Bronchial epithelial cell (primary cell): Measurements from ENCODE around the gene ASXL1. TPM values are rescaled to one million over a fixed set of nuclear protein-coding genes. Genes with fewer than 3 reads are reported as not detected.
A peak's percentile ranks its signal among the peaks of the same experiment; 100 is the strongest.

ENCODE experiments used
- DNase-seq: peaks from one replicate; pipeline ENCODE4 v3.0.0-alpha.2; 2010; ENCODE audit warnings: low read depth
- FAIRE-seq: peaks from 2 replicates; lab custom pipeline; 2011; peaks lifted over from hg19 to GRCh38; lab: Jason Lieb, UNC
- H3K27me3 ChIP-seq: 2 replicates; pipeline ENCODE4 v1.5.1; 2011; ENCODE audit warnings: low read length; ENCODE audit not compliant: control insufficient read depth, insufficient read depth
- H3K36me3 ChIP-seq: 2 replicates; pipeline ENCODE4 v1.5.1; 2011; ENCODE audit warnings: low read length; ENCODE audit not compliant: control insufficient read depth, insufficient read depth
- H3K4me3 ChIP-seq: 2 replicates; pipeline ENCODE4 v1.5.1; 2011; ENCODE audit warnings: mild to moderate bottlenecking, low read depth, low read length, control low read depth
- total RNA-seq: library from RNA; depleted of rRNA; stranded (reverse); fragments of >200 nt; gene quantifications from 2 replicates; pipeline ENCODE4 v1.2.1, GENCODE V29; 2014
- TF ChIP-seq, protein P1 (sequence below): IDR thresholded peaks from 2 replicates; pipeline ENCODE4 v1.5.1; 2011; ENCODE audit warnings: mild to moderate bottlenecking, moderate library complexity, low read length, control low read depth, inconsistent platforms; ENCODE audit not compliant: insufficient read depth, severe bottlenecking

The ASXL1 gene
- total RNA-seq, 1 donor from 2014 or later, result 17.6 TPM

DNA sequence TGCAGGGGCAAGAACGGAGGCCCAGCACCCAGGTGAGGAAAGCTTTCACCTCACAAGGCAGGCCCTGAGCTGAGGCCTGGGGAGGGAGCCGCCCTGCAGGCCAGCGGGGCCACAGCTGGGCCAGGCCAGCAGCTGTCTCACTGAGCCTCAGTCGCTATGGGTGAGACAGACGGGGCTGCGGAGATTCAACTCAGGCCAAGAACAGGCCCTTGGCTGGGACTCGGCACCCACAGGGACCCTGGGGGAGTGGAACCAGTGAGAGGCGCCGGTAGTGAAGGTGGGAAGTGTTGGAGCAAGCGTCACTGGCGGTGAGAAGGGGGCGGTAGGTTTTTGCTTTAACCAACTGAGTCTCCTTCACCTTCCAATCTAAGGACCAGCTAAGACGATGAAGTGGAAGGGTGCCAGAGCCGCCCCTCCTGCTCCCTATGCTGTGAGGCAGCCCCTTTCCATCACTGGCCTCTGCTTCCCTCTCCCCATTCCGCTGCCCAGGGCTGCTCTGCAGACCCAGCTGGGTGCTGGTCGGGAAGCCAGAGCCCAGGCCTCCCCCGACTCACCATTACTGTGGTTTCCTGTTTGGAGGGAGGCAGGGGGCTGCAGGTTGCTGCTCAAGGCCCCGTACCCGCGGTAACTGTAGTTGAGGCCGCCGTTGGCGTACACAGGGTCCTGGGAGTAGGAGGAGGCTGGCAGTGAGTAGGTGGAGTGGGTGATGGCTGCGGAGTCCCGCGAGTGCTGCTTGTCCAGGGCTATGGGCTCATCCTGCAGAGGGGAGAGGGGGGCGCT lies 93.7 kb downstream of the ASXL1 start:
- DNase-seq (no peak), FAIRE-seq (no peak)

DNA sequence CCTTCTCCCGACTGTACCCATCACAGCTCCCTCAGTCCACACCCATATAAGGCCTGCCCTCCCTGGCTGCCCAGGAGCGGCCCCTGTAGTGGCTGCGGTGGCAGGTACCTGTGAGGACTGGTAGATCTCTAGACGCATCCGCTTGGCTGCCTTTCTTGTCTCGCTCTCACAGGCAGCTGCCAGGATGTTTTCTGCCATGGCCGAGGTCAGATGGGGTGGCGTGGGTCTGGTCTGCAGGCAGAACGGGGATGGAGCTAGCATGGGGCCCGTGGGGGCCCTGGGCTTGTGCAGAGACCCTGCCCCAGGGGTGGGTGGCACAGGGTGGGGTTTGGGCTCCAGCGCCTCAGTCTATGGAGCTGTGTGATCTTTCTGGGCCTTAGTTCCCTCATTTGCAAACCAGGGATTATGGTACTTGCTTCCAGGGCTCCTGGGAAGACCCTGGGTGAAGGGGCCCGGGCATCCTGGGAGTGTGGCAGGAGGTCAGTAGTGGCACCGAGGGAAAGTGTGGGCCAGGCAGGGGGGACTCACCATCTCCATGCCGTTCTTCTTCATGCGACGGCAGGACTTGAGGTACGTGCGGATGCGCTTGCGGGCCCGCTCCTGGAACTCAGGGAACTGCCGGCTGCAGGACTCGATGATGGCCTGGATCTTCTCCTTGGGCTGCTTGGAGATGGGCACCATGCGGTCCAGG lies 94.8 kb downstream of the ASXL1 start:
- FAIRE-seq, result no peak
- no peaks in the 10 kb centered on the region for H3K27me3 ChIP-seq

More for the DNA sequence above, 93.7 kb downstream of the ASXL1 start:
- H3K4me3 ChIP-seq, result no peak overlapping the region
- TF ChIP-seq, protein P1, sequence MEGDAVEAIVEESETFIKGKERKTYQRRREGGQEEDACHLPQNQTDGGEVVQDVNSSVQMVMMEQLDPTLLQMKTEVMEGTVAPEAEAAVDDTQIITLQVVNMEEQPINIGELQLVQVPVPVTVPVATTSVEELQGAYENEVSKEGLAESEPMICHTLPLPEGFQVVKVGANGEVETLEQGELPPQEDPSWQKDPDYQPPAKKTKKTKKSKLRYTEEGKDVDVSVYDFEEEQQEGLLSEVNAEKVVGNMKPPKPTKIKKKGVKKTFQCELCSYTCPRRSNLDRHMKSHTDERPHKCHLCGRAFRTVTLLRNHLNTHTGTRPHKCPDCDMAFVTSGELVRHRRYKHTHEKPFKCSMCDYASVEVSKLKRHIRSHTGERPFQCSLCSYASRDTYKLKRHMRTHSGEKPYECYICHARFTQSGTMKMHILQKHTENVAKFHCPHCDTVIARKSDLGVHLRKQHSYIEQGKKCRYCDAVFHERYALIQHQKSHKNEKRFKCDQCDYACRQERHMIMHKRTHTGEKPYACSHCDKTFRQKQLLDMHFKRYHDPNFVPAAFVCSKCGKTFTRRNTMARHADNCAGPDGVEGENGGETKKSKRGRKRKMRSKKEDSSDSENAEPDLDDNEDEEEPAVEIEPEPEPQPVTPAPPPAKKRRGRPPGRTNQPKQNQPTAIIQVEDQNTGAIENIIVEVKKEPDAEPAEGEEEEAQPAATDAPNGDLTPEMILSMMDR, result peak; percentile 6
- peaks cover 4% of the 10 kb centered on the region for H3K36me3 ChIP-seq
- no peaks in the 10 kb centered on the region for H3K27me3 ChIP-seq

DNA sequence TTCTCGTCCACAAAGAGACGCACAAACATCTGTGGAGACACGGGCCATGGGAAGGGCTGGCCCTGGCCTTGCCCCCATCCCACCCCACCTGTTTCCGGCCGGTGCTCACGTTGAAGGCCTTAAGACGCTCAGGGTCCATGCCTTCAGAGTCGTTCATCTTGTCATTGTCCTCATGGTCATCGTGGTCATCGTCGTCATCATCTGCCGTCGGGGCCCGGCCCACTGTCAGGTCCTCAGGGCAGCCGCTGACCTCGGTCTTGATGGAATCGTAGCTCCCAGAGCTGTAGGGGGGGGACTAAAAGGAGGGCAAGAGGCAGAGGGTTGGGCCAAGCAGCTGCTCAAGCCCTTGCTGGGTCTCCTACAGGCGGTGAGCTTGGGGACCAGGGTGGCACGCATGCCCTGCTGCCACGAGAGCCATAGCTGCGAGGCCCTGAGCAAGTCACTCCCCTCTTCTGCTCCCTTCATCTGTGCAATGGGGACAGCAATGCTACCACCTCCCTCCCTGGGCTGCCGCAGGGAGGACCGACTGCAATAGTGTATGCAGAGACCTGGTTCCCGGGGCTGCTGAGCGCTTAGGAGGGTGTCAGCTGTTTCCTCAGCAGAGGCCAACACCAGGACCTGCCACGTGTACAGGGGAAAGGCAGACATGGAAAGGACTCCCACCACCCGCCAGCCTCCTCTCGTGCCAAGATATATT lies 95.5 kb downstream of the ASXL1 start:
- FAIRE-seq (no peak), DNase-seq (no peak)
- Histone ChIP-seq H3K4me3 (no peak overlapping the region), H3K27me3 (no peaks in the 10 kb centered on the region), H3K36me3 (peaks cover 4% of the 10 kb centered on the region)
- TF ChIP-seq, protein P1, result no peak

More for the DNA sequence above, 94.8 kb downstream of the ASXL1 start:
- Histone ChIP-seq H3K36me3 (peaks cover 4% of the 10 kb centered on the region), H3K4me3 (no peak overlapping the region)
- DNase-seq, result no peak
- TF ChIP-seq, protein P1, result no peak

DNA sequence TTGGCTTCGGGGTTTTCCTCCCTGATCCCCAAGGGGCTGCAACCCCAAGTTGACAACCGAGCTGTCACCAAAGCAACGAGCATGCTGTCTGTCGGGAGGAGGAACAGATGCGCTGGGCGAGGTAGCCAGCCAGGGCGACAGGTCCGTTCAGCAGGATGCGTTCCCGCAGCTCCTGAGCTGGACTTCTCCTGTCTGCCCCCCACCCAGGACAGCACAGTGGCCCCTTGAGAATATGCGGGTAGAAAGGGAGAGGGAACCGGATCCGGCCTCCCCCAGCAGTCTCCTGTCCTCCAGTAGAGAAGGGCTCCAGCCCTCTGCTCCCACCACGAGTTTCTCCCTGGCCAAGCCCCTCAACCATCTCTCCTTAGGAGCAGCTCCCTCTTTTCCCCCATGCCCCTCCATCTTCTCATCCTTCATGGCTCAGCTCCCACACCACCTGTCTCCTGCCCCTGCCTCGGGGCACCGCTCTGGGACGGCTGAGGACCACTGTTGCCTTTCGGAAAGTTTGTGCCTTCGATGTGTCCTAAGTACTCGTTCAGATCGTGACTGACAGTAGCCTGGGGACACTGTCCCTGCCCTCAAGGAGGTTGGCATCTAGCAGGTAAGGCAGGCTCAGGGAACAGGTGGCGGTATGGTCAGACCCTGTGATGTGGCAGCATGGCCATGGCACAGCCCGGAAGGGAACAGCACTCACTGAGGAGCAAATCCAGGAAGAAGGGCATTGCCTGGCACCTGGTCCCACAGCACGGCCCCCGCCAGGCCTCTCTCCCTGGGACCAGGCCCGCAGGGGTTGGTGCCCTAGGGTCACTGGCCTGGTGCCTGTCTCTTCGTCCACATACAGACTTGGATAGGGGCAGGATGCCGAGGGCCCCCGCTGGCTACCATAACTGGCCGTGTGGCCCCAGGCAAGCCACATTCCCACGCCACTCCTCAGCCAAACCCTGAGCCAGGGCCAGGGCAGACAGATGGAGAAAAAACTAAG lies 96.3 kb downstream of the ASXL1 start:
- no peak for FAIRE-seq
- H3K27me3 ChIP-seq, result no peaks in the 10 kb centered on the region
- no peak overlapping the region for H3K4me3 ChIP-seq
- TF ChIP-seq, protein P1, result no peak
- H3K36me3 ChIP-seq, result peaks cover 4% of the 10 kb centered on the region
- no peak for DNase-seq
